Activated CD4-positive, alpha-beta T cell treated with anti-CD3 and anti-CD28 coated beads, Interleukin-2, amount 50 U/mL, for 48 hours (primary cell): ENCODE data around the gene AGAP1.

Experiments
- DNase-seq, 2 experiments: peaks; one replicate each; pipeline ENCODE4 v3.0.0-alpha.2; 2020

AGAP1 gene

DNA sequence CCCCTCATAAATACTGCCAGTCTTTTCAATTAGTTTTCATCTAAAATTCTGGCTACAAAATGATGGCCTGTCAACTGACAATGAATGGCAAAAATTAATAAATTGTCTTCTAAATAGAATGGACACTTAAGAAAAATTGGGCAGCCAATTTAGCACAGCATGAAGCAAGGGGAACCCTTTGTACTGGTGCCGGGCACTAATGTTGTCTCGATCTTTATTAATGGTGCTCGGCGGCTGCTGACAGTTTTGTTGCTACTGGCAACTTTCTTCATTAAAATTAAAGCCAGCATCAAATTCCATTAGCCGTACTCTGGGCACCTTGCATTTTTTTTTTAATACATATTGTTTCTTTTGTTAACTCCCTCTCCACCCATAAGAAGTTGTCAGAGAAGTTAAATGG, 365.0 kb downstream of the AGAP1 start:
- DNase-seq: no peak

- no peak for DNase-seq
Measured at GRCh38 chr2:235859651-235860050, 365.8 kb downstream of the AGAP1 start.

DNA sequence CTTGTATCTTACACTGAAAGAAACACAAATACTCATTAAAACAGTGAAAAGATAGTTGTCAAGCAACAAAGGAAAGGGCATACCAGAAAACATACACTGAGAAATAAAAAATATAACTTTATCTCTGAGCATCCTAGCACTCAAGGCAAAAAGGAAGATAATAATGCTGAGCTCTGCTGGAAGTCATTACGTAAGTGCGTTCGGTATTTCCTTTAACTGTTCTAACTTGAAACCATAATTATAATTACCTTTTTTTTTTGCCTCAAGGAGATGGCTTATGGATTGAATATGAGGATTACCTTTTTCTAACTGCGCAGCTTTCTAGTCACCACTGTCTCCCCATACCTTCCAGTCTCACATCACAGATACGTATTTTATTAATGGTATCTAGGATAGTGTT, 366.3 kb downstream of the AGAP1 start:
- no peak for DNase-seq

DNA sequence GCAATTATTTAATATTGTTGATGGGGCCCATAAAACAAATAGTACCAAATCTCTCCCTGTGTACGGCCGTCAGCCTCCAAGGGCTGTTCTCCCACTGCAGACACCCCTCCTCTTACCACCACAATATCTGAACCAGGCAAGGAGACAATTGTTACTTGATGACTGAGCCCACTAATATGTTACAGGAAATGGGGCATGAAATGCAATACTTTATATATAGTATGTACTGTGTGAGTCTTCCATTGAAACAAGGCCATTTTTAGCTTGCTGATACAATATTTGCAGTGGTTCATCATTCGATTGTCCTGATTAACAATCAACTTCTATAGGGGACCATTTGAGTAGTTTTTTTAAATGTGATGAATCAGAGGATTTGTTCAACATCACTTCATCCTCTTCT, 367.0 kb downstream of the AGAP1 start:
- DNase-seq: no peak

DNA sequence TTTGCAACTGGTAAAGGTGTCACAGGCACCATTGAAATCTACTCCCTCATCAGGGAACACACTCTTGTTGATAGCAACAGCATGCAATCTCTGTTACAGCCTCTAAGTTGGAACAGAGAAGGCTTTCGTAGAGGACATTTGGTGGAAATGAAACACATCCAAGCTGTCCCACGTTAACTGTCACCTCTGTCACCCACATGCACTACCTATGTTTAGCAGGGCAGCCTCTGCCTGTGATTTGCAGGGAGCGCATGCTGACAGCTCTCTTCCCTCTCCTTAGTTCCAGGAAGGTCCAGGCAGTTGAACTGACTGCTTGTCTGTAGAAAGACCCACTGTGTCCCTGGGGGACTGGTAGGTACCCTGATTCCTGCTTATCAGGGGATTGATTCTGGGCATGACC, 367.5 kb downstream of the AGAP1 start:
- no peak for DNase-seq

DNA sequence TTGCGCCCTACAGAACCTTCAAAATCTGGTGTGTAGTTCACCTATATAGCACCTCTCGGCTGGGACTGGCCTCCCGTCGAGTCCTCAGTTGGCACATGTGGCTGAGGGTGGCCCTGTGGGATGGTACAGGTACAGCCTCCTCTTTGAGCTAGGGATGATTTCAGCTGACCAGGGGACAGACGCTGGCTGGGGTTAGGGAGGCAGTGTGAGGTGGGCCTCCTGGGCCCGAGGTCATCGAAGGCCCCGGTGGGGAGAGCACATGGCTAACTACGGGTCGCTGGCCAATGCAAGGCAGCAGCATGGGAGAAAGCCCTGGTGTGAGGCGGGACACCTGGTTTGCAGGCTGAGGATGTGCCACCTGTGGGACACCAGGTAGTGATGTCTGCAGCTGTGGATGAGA, 369.6 kb downstream of the AGAP1 start:
- no peak for DNase-seq

- DNase-seq: no peak
Measured at GRCh38 chr2:235864302-235864701, 370.5 kb downstream of the AGAP1 start.

GRCh38 chr2:235864733-235865515, 371.1 kb downstream of the AGAP1 start:
- DNase-seq: no peak

- DNase-seq: no peak
Measured at GRCh38 chr2:235866373-235866772, 372.5 kb downstream of the AGAP1 start.

- DNase-seq: no peak
Measured at GRCh38 chr2:235868224-235868623, 374.4 kb downstream of the AGAP1 start.

- no peak for DNase-seq
Measured at GRCh38 chr2:235868645-235869044, 374.8 kb downstream of the AGAP1 start.

DNA sequence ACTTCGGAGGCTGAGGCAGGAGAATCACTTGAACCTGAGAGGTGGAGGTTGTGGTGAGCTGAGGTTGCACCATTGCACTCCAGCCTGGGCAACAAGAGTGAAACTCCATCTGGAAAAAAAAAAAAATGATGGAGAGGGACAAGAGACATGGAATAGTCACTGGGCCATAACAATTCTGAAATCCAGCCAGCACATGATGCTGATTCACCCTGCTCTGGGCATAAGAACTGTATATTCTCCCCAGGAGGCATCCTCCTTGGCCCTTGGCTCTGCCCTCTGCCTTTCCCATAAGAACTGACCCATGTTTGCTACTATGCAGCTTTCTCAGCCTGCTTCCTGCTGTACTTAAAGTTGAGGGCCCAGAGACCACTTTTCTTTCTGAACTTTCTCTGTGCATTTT, 376.7 kb downstream of the AGAP1 start:
- no peak for DNase-seq

DNA sequence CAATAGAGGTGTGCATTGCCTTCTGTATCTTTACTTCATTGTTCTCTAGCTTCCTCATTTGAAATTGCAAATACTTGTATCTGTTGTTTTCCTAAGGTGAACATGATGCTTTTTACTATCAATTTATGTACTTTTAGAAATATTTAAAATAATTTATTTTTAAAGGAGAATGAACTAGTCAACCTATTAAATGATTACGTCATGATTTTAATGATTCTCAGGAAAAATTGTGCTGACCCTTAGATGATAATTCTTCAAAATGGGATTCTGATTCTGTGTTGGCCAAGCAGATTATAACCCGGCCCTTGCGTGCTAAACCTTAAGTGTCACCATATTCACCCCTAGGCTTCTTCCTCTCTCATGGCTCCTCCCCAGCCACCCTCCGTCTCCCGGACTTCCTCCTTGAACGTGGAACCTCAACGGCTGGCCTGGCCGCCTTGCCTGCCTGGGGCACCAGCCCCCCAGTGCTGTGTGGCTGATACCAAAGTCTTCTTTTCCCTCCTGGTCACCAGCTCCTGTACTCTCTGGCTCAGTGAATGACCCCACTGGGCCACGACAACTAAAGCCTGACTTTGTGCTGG, 382.3 kb downstream of the AGAP1 start:
- DNase-seq: no peak

- DNase-seq: no peak
Measured at GRCh38 chr2:235877275-235877802, 383.5 kb downstream of the AGAP1 start.

DNA sequence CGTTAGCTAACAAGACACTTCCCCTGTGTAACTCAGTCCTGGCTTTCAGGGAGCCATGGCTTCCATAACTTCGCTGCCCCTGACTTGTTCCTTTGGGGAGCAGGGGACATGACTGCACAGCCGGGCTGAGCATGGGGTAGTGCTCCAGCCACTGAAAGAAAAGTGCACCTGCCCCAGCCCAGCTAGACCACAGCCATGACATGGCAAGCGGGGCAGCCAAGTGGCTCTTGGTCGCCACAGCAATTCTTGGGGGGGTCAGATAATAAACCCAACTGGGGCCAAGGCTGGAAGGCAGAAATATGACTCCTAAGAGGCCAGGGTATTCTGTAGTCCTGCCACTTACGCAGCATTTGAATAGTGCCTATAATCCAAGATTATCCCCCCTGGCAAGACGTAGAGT, 385.3 kb downstream of the AGAP1 start:
- DNase-seq: no peak

DNA sequence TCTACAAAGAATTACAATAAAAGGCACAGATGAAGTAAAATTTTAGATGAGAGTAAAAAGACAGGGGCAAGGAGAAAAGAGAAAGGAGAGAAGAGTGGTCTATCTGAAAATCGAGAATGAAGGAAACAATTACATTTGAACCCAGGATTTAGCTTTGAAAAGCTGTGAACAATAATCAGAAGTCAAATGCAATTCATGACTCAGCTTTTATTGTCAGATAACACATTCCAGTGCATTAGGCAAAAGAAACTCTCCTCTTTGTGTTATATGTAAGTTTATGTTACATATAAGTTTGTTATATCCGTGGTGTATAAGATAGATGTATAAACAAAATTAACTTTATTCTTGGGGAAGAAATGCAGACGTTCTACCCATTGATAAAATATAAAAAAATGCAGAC, 389.8 kb downstream of the AGAP1 start:
- DNase-seq: no peak

- no peak for DNase-seq
Measured at GRCh38 chr2:235889302-235889630, 395.4 kb downstream of the AGAP1 start.

DNA sequence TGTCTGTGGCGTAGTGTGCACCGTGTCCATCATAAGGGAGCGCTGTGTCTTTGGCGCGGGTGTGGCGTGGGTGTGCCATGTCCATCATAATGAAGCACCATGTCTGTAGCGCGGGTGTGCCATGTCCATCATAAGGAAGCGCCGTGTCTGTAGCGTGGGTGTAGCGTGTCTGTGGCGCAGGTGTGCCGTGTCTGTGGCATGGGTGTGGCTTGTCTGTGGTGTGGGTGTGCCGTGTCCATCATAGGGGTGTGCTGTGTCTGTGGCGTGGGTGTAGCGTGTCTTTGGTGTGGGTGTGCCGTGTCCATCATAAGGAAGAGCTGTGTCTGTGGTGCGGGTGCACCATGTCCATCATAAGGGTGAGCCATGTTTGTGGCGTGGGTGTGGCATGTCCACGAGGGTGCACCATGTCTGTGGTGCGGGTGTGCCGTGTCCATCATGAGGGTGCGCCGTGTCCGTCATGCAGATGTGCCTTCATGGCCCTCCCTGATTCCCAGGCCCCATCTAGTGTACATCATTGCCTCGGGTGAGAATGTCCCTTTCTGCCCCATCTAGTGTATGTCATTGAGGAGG, 399.4 kb downstream of the AGAP1 start:
- DNase-seq: no peak

GRCh38 chr2:235894839-235895238, 401.0 kb downstream of the AGAP1 start:
- DNase-seq: no peak

- no peak for DNase-seq
Measured at GRCh38 chr2:235896061-235896460, 402.2 kb downstream of the AGAP1 start.

DNA sequence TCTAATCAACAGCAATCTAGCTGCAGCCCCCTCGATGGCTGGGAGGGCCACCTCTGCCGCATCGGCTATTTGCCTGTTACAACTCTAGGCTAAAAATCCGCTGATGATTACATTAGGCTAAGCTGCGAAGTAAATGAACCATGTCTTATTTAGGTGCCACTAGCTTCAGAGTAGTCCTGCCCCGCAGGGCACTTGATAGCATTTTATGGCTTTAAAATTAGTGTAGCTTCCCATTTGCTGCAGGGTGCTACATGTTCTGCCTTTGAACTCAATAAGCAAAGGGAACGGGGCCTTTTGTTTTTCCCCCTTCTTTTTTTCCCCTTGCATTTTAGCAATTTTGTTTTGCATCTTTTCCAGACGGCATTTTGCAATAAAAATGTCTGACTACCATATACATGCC, 404.1 kb downstream of the AGAP1 start:
- no peak for DNase-seq

DNA sequence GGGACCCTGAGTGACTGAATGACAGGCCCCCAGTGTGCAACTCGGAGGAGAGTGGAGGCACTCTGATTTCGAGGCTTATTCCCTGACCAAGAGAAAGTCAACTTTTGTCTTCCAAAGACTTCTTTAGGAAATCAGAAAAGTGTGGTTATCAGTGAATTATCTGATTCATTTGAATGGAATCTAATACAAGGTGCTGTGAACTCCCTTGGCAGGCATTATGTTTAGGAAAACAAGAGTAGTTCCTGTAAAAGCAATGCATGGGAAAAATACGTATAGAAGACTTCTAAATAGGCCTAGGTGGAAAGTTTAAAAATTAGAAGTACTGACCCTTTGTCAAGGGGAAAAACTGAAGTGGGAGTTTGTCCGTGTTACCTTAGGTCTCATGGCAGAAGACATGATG, 404.9 kb downstream of the AGAP1 start:
- no peak for DNase-seq

- DNase-seq: no peak
Measured at GRCh38 chr2:235900631-235901030, 406.8 kb downstream of the AGAP1 start.

DNA sequence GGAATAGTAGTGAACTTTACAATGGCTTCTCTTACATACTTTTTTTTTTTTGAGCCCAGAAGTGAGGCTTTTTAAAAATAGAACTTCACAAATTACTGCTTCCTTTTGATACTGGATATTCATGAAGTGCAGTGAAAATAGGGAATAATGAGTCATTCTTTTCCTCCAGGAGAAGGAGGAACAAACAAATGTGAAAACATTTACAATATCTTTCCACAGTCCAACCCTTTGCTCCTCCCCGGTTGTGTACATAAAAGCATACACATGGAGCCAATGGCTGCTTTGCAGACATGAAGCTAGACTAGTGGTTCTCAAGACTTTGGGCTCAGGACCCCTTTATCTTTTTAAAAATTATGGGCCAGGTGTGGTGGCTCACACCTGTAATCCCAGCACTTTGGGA, 407.4 kb downstream of the AGAP1 start:
- no peak for DNase-seq
